Vagina (tissue), 2 donors: Measurements from ENCODE around the gene UBE2N. TPM values are rescaled to one million over a fixed set of nuclear protein-coding genes. Genes with fewer than 3 reads are reported as not detected.

ENCODE experiments used
- DNase-seq, 2 donors: peaks; one replicate each; pipeline ENCODE4 v3.0.0-alpha.2; 2017; ENCODE audit errors: extremely low spot score in 2 of 2
- H3K27ac ChIP-seq: fragments of 200-600 bp; sonication (generic); one replicate; pipeline ENCODE4 v1.5.1; 2019
- H3K27me3 ChIP-seq: fragments of 200-600 bp; sonication (generic); one replicate; pipeline ENCODE4 v1.5.1; 2019
- H3K36me3 ChIP-seq, 2 donors: fragments of 200-600 bp; sonication (generic); one replicate each; pipeline ENCODE4 v1.5.1; 2017 to 2019
- H3K4me1 ChIP-seq: fragments of 200-600 bp; sonication (generic); one replicate; pipeline ENCODE4 v1.5.1; 2019
- H3K4me3 ChIP-seq, 2 donors: fragments of 200-600 bp; sonication (generic); 1 replicate in 1 of 2; 2 replicates in 1 of 2; pipeline ENCODE4 v1.5.1; 2016 to 2019
- H3K9me3 ChIP-seq: fragments of 200-600 bp; sonication (generic); one replicate; pipeline ENCODE4 v1.5.1; 2019
- CTCF ChIP-seq, 3 experiments: fragments of 450-650 bp in 2 of 3; fragments of 200-600 bp in 1 of 3; sonication (generic) in 1 of 3; IDR thresholded peaks; one replicate each; pipeline ENCODE4 v1.5.1; 2017 to 2019; ENCODE audit warnings: antibody characterized with exemption in 3 of 3, mild to moderate bottlenecking in 2 of 3, moderate library complexity in 2 of 3
- POLR2A ChIP-seq, 2 donors: fragments of 450-650 bp; IDR thresholded peaks; one replicate each; pipeline ENCODE4 v1.6.1; 2017; ENCODE audit warnings: antibody characterized with exemption in 2 of 2, mild to moderate bottlenecking in 2 of 2, moderate library complexity in 2 of 2
- POLR2AphosphoS5 ChIP-seq, 2 donors: sonication (generic); formaldehyde crosslinking; IDR thresholded peaks; one replicate each; pipeline ENCODE4 v1.9.0; 2017; ENCODE audit warnings: antibody characterized with exemption in 2 of 2, mild to moderate bottlenecking in 2 of 2, low read depth in 1 of 2; ENCODE audit not compliant: insufficient read depth in 1 of 2
- intact Hi-C: fragments of 100-400 bp; cut with DNase I; formaldehyde crosslinking; loops from one replicate; pipeline ENCODE4 v1.15.1; 2023
- total RNA-seq: library from RNA; depleted of rRNA; stranded (reverse); fragments of >200 nt; gene quantifications from one replicate; pipeline ENCODE4 v1.2.3, GENCODE V29; 2016

UBE2N gene
- total RNA-seq, 1 donor from 2014 or later, result 52.5 TPM

- no peak overlapping the region for H3K27ac ChIP-seq
- no peaks in the 10 kb centered on the region for H3K4me1 ChIP-seq
- no peaks in the 10 kb centered on the region for H3K36me3 ChIP-seq
- intact Hi-C loops, result no loop called here
- no peak for DNase-seq
- TF ChIP-seq CTCF (IDR thresholded peaks at IDR 0.05) (no peak), POLR2AphosphoS5 (IDR thresholded peaks at IDR 0.05; ENCODE audit: insufficient read depth in 1 of 2, low read depth in 1 of 2) (no peak), POLR2A (IDR thresholded peaks at IDR 0.05) (no peak)
- no peak overlapping the region for H3K4me3 ChIP-seq
- H3K27me3 ChIP-seq, result no peaks in the 10 kb centered on the region
- no peaks in the 10 kb centered on the region for H3K9me3 ChIP-seq
These were observed 14.3 kb upstream of the UBE2N start for GRCh38 chr12:93456077-93456476.

- Histone ChIP-seq H3K27me3 (no peaks in the 10 kb centered on the region), H3K9me3 (no peaks in the 10 kb centered on the region), H3K36me3 (no peaks in the 10 kb centered on the region), H3K4me3 (no peak overlapping the region), H3K27ac (no peak overlapping the region), H3K4me1 (no peaks in the 10 kb centered on the region)
- intact Hi-C loops, result no loop called here
- TF ChIP-seq POLR2AphosphoS5 (IDR thresholded peaks at IDR 0.05; ENCODE audit: insufficient read depth in 1 of 2, low read depth in 1 of 2), result no peak
- no peak for TF ChIP-seq POLR2A (IDR thresholded peaks at IDR 0.05)
- TF ChIP-seq CTCF (IDR thresholded peaks at IDR 0.05), result no peak
- DNase-seq, result no peak
These were observed 11.9 kb upstream of the UBE2N start for GRCh38 chr12:93453633-93454032.

GRCh38 chr12:93451423-93452158 lies 9.8 kb upstream of the UBE2N start:
- no peaks in the 10 kb centered on the region for H3K36me3 ChIP-seq
- no peak overlapping the region for H3K27ac ChIP-seq
- intact Hi-C loops, result no loop called here
- no peak for TF ChIP-seq CTCF (IDR thresholded peaks at IDR 0.05)
- TF ChIP-seq POLR2AphosphoS5 (IDR thresholded peaks at IDR 0.05; ENCODE audit: insufficient read depth in 1 of 2, low read depth in 1 of 2), result no peak
- TF ChIP-seq POLR2A (IDR thresholded peaks at IDR 0.05), result no peak
- no peaks in the 10 kb centered on the region for H3K4me1 ChIP-seq
- H3K4me3 ChIP-seq, result no peak overlapping the region
- H3K27me3 ChIP-seq, result no peaks in the 10 kb centered on the region
- no peak for DNase-seq
- H3K9me3 ChIP-seq, result no peaks in the 10 kb centered on the region

- no peak overlapping the region for H3K27ac ChIP-seq
- no peaks in the 10 kb centered on the region for H3K27me3 ChIP-seq
- H3K4me1 ChIP-seq, result no peaks in the 10 kb centered on the region
- TF ChIP-seq POLR2AphosphoS5 (IDR thresholded peaks at IDR 0.05; ENCODE audit: insufficient read depth in 1 of 2, low read depth in 1 of 2), result no peak
- no peak for TF ChIP-seq POLR2A (IDR thresholded peaks at IDR 0.05)
- no peak for TF ChIP-seq CTCF (IDR thresholded peaks at IDR 0.05)
- no peak overlapping the region for H3K4me3 ChIP-seq
- DNase-seq, result no peak
- no peaks in the 10 kb centered on the region for H3K36me3 ChIP-seq
- no peaks in the 10 kb centered on the region for H3K9me3 ChIP-seq
- intact Hi-C loops, result no loop called here
These were observed 7.5 kb upstream of the UBE2N start for GRCh38 chr12:93449277-93449676.

GRCh38 chr12:93448796-93449195 lies 7.0 kb upstream of the UBE2N start:
- Histone ChIP-seq H3K27me3 (no peaks in the 10 kb centered on the region), H3K9me3 (no peaks in the 10 kb centered on the region), H3K27ac (no peak overlapping the region), H3K4me1 (no peaks in the 10 kb centered on the region), H3K36me3 (no peaks in the 10 kb centered on the region), H3K4me3 (no peak overlapping the region)
- intact Hi-C loops, result no loop called here
- TF ChIP-seq POLR2AphosphoS5 (IDR thresholded peaks at IDR 0.05; ENCODE audit: insufficient read depth in 1 of 2, low read depth in 1 of 2) (no peak), CTCF (IDR thresholded peaks at IDR 0.05) (no peak), POLR2A (IDR thresholded peaks at IDR 0.05) (no peak)
- DNase-seq, result no peak
